GM23338 (cell line): Measurements from ENCODE around the gene AFF3. TPM values are rescaled to one million over a fixed set of nuclear protein-coding genes. Genes with fewer than 3 reads are reported as not detected.

ENCODE experiments used
- ATAC-seq: fragments of 200-7000 bp; cut with Tn5 transposase; 3 replicates; pipeline ENCODE4 v1.9.1; 2020
- DNase-seq: peaks from one replicate; pipeline ENCODE4 v3.0.0-alpha.2; 2015; ENCODE audit warnings: low spot score
- H2AFZ ChIP-seq: fragments of 200-600 bp; sonication (generic); 2 replicates; pipeline ENCODE4 v1.8.0; 2016; ENCODE audit warnings: antibody characterized with exemption, mild to moderate bottlenecking, moderate library complexity
- H3F3A ChIP-seq: fragments of 200-600 bp; sonication (generic); replicated peaks from 2 replicates; pipeline ENCODE4 v1.8.0; 2017; ENCODE audit warnings: antibody characterized with exemption, mixed run types, low read depth
- H3K27ac ChIP-seq: fragments of 200-600 bp; sonication (generic); 2 replicates; pipeline ENCODE4 v1.6.1; 2016; ENCODE audit warnings: low read depth
- H3K27me3 ChIP-seq: fragments of 200-600 bp; sonication (generic); 2 replicates; pipeline ENCODE4 v1.8.0; 2016; ENCODE audit warnings: mild to moderate bottlenecking, mixed run types, moderate library complexity; ENCODE audit not compliant: insufficient read depth
- H3K36me3 ChIP-seq: fragments of 200-600 bp; sonication (generic); 2 replicates; pipeline ENCODE4 v1.8.0; 2016; ENCODE audit warnings: mild to moderate bottlenecking; ENCODE audit not compliant: insufficient read depth
- H3K4me1 ChIP-seq: fragments of 200-600 bp; sonication (generic); 2 replicates; pipeline ENCODE4 v1.8.0; 2016; ENCODE audit warnings: mild to moderate bottlenecking, moderate library complexity; ENCODE audit not compliant: insufficient read depth
- H3K4me2 ChIP-seq: fragments of 200-600 bp; sonication (generic); 2 replicates; pipeline ENCODE4 v1.7.1; 2017; ENCODE audit warnings: mixed run types
- H3K4me3 ChIP-seq: fragments of 200-600 bp; sonication (generic); 2 replicates; pipeline ENCODE4 v1.6.1; 2016; ENCODE audit warnings: mixed run types
- H3K79me2 ChIP-seq: fragments of 200-600 bp; sonication (generic); replicated peaks from 2 replicates; pipeline ENCODE4 v1.8.0; 2017; ENCODE audit warnings: mild to moderate bottlenecking; ENCODE audit not compliant: insufficient read depth
- H3K9me2 ChIP-seq: fragments of 200-600 bp; sonication (generic); 2 replicates; pipeline ENCODE4 v1.8.0; 2017; ENCODE audit not compliant: insufficient read depth
- H4K20me1 ChIP-seq: fragments of 200-600 bp; sonication (generic); replicated peaks from 2 replicates; pipeline ENCODE4 v1.8.0; 2017; ENCODE audit warnings: mild to moderate bottlenecking; ENCODE audit not compliant: insufficient read depth
- H3K27ac Mint-ChIP-seq: 2 replicates; pipeline ENCODE4 v1.8.0; 2020; ENCODE audit warnings: inconsistent platforms, mild to moderate bottlenecking, moderate library complexity, mixed read lengths
- H3K27me3 Mint-ChIP-seq: 3 replicates; pipeline ENCODE4 v1.8.0; 2022; ENCODE audit warnings: low read depth, mild to moderate bottlenecking, moderate library complexity, mixed read lengths, inconsistent platforms; ENCODE audit not compliant: insufficient read depth, poor library complexity
- H3K36me3 Mint-ChIP-seq: 3 replicates; pipeline ENCODE4 v1.8.0; 2021; ENCODE audit warnings: low read depth, mild to moderate bottlenecking, inconsistent platforms, moderate library complexity, mixed read lengths
- H3K4me1 Mint-ChIP-seq: 3 replicates; pipeline ENCODE4 v1.8.0; 2020; ENCODE audit warnings: mild to moderate bottlenecking, inconsistent platforms, mixed read lengths
- H3K4me3 Mint-ChIP-seq: 3 replicates; pipeline ENCODE4 v1.8.0; 2021; ENCODE audit warnings: moderate library complexity, mild to moderate bottlenecking, inconsistent platforms, mixed read lengths
- H3K9me3 Mint-ChIP-seq: 3 replicates; pipeline ENCODE4 v1.8.0; 2020; ENCODE audit warnings: moderate library complexity, mild to moderate bottlenecking, inconsistent platforms, mixed read lengths
- CREB1 ChIP-seq: fragments of 250-450 bp; sonication (Bioruptor Pico); IDR thresholded peaks from 2 replicates; pipeline ENCODE4 v1.5.0; 2020; ENCODE audit warnings: low read depth, mild to moderate bottlenecking, moderate library complexity
- ETS1 ChIP-seq: IDR thresholded peaks from 2 replicates; pipeline ENCODE4 v1.6.1; 2016; ENCODE audit warnings: antibody characterized with exemption
- EZH2 ChIP-seq: fragments of 200-600 bp; sonication (generic); IDR thresholded peaks from one replicate; pipeline ENCODE4 v1.8.0; 2017; ENCODE audit warnings: antibody characterized with exemption, mild to moderate bottlenecking, low read depth; ENCODE audit not compliant: unreplicated experiment
- EZH2phosphoT487 ChIP-seq: fragments of 200-600 bp; sonication (generic); IDR thresholded peaks from one replicate; pipeline ENCODE4 v1.8.1; 2018; ENCODE audit warnings: antibody characterized with exemption; ENCODE audit not compliant: unreplicated experiment
- NANOG ChIP-seq: IDR thresholded peaks from 2 replicates; pipeline ENCODE4 v1.6.1; 2016; ENCODE audit warnings: antibody characterized with exemption, borderline replicate concordance
- POLR2AphosphoS5 ChIP-seq: IDR thresholded peaks from 2 replicates; pipeline ENCODE4 v1.6.1; 2016; ENCODE audit warnings: antibody characterized with exemption, low read depth
- ZNF114 ChIP-seq: fragments of 250-450 bp; sonication (Bioruptor Pico); IDR thresholded peaks from 2 replicates; pipeline ENCODE4 v1.5.0; 2020; ENCODE audit warnings: mild to moderate bottlenecking, moderate library complexity
- ZNF331 ChIP-seq: fragments of 250-450 bp; sonication (Bioruptor Pico); IDR thresholded peaks from 2 replicates; pipeline ENCODE4 v1.5.0; 2020; ENCODE audit warnings: low read depth, mild to moderate bottlenecking, moderate library complexity
- polyA plus RNA-seq: library from polyadenylated mRNA; unstranded; fragments of >200 nt; fragmentation: Nextera tagmentation; extraction: Ambion mirVana; gene quantifications from 2 replicates; pipeline ENCODE4 v1.2.1, GENCODE V29; 2016
- total RNA-seq: library from RNA; depleted of rRNA; stranded (reverse); fragments of >200 nt; shearing (Covaris generic); gene quantifications from 2 replicates; pipeline ENCODE4 v1.2.3, GENCODE V29; 2014
- TF ChIP-seq, protein P1 (sequence below): fragments of 250-450 bp; sonication (Bioruptor Pico); IDR thresholded peaks from 2 replicates; pipeline ENCODE4 v1.5.0; 2020; ENCODE audit warnings: mild to moderate bottlenecking, moderate library complexity

Gene AFF3
- total and polyA plus RNA-seq, 2 experiments from 2014 or later: 0.73 to 1.4 TPM

- TF ChIP-seq ETS1 (no peak), ZNF331 (CRISPR knock-in tag) (no peak), CREB1 (CRISPR knock-in tag) (no peak)
These were observed 138.0 kb downstream of the AFF3 start (continued) for GRCh38 chr2:100004348-100004884.

DNA sequence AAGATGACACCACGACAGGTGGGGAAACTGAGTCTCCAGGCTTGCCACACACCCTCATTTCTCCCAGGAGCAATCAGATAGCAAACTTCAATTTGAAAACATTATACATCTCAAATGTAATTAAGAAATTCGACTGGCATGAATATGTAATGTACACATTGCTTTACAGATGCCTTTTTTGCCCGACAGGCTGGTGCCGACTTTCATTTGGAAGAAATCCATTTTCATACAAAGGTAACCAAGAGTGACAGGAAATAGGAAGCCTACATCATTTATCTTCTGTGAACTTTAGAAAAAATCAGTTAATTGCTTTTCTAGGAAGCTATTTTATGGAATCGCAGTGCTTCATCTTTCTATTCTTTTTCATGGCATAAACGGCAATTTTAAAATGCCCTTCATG, 140.3 kb downstream of the AFF3 start:
- Histone ChIP-seq H3K27ac (no peak overlapping the region), H3F3A (no peaks in the 10 kb centered on the region), H2AFZ (no peak overlapping the region), H4K20me1 (no peaks in the 10 kb centered on the region), H3K4me1 (no peaks in the 10 kb centered on the region), H3K36me3 (no peaks in the 10 kb centered on the region), H3K79me2 (no peaks in the 10 kb centered on the region), H3K9me2 (no peaks in the 10 kb centered on the region), H3K4me3 (no peak overlapping the region), H3K4me2 (no peak overlapping the region), H3K27me3 (no peaks in the 10 kb centered on the region)
- ATAC-seq (no peak), DNase-seq (no peak)
- Mint-ChIP-seq H3K4me3 (no peak overlapping the region), H3K27ac (no peak overlapping the region), H3K9me3 (no peaks in the 10 kb centered on the region), H3K27me3 (peaks cover 2% of the 10 kb centered on the region), H3K4me1 (no peaks in the 10 kb centered on the region; the same call in 2 of the 3 replicates), H3K36me3 (no peaks in the 10 kb centered on the region)
- TF ChIP-seq CREB1 (CRISPR knock-in tag): no peak
- no peak for TF ChIP-seq NANOG
- TF ChIP-seq, protein P1, sequence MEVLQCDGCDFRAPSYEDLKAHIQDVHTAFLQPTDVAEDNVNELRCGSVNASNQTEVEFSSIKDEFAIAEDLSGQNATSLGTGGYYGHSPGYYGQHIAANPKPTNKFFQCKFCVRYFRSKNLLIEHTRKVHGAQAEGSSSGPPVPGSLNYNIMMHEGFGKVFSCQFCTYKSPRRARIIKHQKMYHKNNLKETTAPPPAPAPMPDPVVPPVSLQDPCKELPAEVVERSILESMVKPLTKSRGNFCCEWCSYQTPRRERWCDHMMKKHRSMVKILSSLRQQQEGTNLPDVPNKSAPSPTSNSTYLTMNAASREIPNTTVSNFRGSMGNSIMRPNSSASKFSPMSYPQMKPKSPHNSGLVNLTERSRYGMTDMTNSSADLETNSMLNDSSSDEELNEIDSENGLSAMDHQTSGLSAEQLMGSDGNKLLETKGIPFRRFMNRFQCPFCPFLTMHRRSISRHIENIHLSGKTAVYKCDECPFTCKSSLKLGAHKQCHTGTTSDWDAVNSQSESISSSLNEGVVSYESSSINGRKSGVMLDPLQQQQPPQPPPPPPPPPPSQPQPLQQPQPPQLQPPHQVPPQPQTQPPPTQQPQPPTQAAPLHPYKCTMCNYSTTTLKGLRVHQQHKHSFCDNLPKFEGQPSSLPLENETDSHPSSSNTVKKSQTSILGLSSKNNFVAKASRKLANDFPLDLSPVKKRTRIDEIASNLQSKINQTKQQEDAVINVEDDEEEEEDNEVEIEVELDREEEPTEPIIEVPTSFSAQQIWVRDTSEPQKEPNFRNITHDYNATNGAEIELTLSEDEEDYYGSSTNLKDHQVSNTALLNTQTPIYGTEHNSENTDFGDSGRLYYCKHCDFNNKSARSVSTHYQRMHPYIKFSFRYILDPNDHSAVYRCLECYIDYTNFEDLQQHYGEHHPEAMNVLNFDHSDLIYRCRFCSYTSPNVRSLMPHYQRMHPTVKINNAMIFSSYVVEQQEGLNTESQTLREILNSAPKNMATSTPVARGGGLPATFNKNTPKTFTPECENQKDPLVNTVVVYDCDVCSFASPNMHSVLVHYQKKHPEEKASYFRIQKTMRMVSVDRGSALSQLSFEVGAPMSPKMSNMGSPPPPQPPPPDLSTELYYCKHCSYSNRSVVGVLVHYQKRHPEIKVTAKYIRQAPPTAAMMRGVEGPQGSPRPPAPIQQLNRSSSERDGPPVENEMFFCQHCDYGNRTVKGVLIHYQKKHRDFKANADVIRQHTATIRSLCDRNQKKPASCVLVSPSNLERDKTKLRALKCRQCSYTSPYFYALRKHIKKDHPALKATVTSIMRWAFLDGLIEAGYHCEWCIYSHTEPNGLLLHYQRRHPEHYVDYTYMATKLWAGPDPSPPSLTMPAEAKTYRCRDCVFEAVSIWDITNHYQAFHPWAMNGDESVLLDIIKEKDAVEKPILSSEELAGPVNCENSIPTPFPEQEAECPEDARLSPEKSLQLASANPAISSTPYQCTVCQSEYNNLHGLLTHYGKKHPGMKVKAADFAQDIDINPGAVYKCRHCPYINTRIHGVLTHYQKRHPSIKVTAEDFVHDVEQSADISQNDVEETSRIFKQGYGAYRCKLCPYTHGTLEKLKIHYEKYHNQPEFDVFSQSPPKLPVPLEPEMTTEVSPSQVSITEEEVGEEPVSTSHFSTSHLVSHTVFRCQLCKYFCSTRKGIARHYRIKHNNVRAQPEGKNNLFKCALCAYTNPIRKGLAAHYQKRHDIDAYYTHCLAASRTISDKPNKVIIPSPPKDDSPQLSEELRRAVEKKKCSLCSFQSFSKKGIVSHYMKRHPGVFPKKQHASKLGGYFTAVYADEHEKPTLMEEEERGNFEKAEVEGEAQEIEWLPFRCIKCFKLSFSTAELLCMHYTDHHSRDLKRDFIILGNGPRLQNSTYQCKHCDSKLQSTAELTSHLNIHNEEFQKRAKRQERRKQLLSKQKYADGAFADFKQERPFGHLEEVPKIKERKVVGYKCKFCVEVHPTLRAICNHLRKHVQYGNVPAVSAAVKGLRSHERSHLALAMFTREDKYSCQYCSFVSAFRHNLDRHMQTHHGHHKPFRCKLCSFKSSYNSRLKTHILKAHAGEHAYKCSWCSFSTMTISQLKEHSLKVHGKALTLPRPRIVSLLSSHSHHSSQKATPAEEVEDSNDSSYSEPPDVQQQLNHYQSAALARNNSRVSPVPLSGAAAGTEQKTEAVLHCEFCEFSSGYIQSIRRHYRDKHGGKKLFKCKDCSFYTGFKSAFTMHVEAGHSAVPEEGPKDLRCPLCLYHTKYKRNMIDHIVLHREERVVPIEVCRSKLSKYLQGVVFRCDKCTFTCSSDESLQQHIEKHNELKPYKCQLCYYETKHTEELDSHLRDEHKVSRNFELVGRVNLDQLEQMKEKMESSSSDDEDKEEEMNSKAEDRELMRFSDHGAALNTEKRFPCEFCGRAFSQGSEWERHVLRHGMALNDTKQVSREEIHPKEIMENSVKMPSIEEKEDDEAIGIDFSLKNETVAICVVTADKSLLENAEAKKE (CRISPR knock-in tag): no peak
- no peak for TF ChIP-seq POLR2AphosphoS5
- no peak for TF ChIP-seq ETS1
- TF ChIP-seq EZH2phosphoT487: no peak
- TF ChIP-seq EZH2: no peak
- TF ChIP-seq ZNF114 (CRISPR knock-in tag): no peak
